ENCODE data around the gene CTDSPL.

CTDSPL gene

GRCh38 chr3:38003371-38003816 lies 141.7 kb downstream of the CTDSPL start (continued):
- TF ChIP-seq ZNF704 (tag by site-specific recombination; IDR thresholded peaks at IDR 0.05) (no peak), KLF16 (tag by site-specific recombination; IDR thresholded peaks at IDR 0.05) (no peak), ZBTB8A (tag by site-specific recombination; IDR thresholded peaks at IDR 0.05) (0 out of 2 replicates have a peak, but pooled peaks have one; percentile 15), KLF9 (tag by site-specific recombination; IDR thresholded peaks at IDR 0.05; ENCODE audit: low read depth) (no peak), ZNF175 (tag by site-specific recombination; IDR thresholded peaks at IDR 0.05) (no peak), ZIC2 (tag by site-specific recombination; IDR thresholded peaks at IDR 0.05) (no peak), ZNF791 (tag by site-specific recombination; IDR thresholded peaks at IDR 0.05) (no peak), ZNF621 (tag by site-specific recombination; IDR thresholded peaks at IDR 0.05) (no peak), ZNF433 (tag by site-specific recombination; IDR thresholded peaks at IDR 0.05; ENCODE audit: low read depth) (no peak), ZNF292 (tag by site-specific recombination; IDR thresholded peaks at IDR 0.05; ENCODE audit: borderline replicate concordance, low read depth) (no peak), ZNF654 (tag by site-specific recombination; IDR thresholded peaks at IDR 0.05; ENCODE audit: low read depth) (peak; percentile 52), PRDM1 (tag by site-specific recombination; IDR thresholded peaks at IDR 0.05) (no peak), ZNF23 (tag by site-specific recombination; IDR thresholded peaks at IDR 0.05; ENCODE audit: borderline replicate concordance) (no peak), ZNF16 (tag by site-specific recombination; IDR thresholded peaks at IDR 0.05; ENCODE audit: low read depth) (no peak), ZFHX2 (tag by site-specific recombination; conservative IDR thresholded peaks at IDR 0.05) (peak; percentile 87), ZFP41 (tag by site-specific recombination; IDR thresholded peaks at IDR 0.05; ENCODE audit: borderline replicate concordance) (no peak), ZNF623 (tag by site-specific recombination; IDR thresholded peaks at IDR 0.05) (no peak), YY1 (tag by site-specific recombination; IDR thresholded peaks at IDR 0.05) (no peak), HOXA7 (CRISPR knock-in tag; IDR thresholded peaks at IDR 0.05; ENCODE audit: borderline replicate concordance) (no peak), EGR2 (tag by site-specific recombination; IDR thresholded peaks at IDR 0.05; ENCODE audit: low read depth) (peak; percentile 77), BCL11A (tag by site-specific recombination; IDR thresholded peaks at IDR 0.05; ENCODE audit: low read depth) (no peak), ZNF626 (tag by site-specific recombination; IDR thresholded peaks at IDR 0.05) (no peak), ZNF202 (tag by site-specific recombination; IDR thresholded peaks at IDR 0.05; ENCODE audit: borderline replicate concordance) (no peak), ZNF658 (tag by site-specific recombination; IDR thresholded peaks at IDR 0.05) (no peak), ZNF660 (tag by site-specific recombination; IDR thresholded peaks at IDR 0.05) (no peak), YY2 (tag by site-specific recombination; IDR thresholded peaks at IDR 0.05) (no peak), ZNF639 (tag by site-specific recombination; IDR thresholded peaks at IDR 0.05) (no peak), PRDM6 (tag by site-specific recombination; IDR thresholded peaks at IDR 0.05) (no peak), ZNF549 (tag by site-specific recombination; IDR thresholded peaks at IDR 0.05) (no peak), ZSCAN16 (tag by site-specific recombination; IDR thresholded peaks at IDR 0.05) (no peak), ZNF560 (tag by site-specific recombination; IDR thresholded peaks at IDR 0.05; ENCODE audit: borderline replicate concordance) (no peak)
- TF ChIP-seq, protein P1, sequence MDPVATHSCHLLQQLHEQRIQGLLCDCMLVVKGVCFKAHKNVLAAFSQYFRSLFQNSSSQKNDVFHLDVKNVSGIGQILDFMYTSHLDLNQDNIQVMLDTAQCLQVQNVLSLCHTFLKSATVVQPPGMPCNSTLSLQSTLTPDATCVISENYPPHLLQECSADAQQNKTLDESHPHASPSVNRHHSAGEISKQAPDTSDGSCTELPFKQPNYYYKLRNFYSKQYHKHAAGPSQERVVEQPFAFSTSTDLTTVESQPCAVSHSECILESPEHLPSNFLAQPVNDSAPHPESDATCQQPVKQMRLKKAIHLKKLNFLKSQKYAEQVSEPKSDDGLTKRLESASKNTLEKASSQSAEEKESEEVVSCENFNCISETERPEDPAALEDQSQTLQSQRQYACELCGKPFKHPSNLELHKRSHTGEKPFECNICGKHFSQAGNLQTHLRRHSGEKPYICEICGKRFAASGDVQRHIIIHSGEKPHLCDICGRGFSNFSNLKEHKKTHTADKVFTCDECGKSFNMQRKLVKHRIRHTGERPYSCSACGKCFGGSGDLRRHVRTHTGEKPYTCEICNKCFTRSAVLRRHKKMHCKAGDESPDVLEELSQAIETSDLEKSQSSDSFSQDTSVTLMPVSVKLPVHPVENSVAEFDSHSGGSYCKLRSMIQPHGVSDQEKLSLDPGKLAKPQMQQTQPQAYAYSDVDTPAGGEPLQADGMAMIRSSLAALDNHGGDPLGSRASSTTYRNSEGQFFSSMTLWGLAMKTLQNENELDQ (tag by site-specific recombination; IDR thresholded peaks at IDR 0.05; ENCODE audit: low read depth) = no peak
- TF ChIP-seq, protein P2, sequence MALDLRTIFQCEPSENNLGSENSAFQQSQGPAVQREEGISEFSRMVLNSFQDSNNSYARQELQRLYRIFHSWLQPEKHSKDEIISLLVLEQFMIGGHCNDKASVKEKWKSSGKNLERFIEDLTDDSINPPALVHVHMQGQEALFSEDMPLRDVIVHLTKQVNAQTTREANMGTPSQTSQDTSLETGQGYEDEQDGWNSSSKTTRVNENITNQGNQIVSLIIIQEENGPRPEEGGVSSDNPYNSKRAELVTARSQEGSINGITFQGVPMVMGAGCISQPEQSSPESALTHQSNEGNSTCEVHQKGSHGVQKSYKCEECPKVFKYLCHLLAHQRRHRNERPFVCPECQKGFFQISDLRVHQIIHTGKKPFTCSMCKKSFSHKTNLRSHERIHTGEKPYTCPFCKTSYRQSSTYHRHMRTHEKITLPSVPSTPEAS (tag by site-specific recombination; IDR thresholded peaks at IDR 0.05) = no peak
- TF ChIP-seq, protein P3, sequence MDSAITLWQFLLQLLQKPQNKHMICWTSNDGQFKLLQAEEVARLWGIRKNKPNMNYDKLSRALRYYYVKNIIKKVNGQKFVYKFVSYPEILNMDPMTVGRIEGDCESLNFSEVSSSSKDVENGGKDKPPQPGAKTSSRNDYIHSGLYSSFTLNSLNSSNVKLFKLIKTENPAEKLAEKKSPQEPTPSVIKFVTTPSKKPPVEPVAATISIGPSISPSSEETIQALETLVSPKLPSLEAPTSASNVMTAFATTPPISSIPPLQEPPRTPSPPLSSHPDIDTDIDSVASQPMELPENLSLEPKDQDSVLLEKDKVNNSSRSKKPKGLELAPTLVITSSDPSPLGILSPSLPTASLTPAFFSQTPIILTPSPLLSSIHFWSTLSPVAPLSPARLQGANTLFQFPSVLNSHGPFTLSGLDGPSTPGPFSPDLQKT (IDR thresholded peaks at IDR 0.05; ENCODE audit: borderline replicate concordance, low read depth, low read length) = no peak
